Measurements from ENCODE around the gene DDX56.

DNA sequence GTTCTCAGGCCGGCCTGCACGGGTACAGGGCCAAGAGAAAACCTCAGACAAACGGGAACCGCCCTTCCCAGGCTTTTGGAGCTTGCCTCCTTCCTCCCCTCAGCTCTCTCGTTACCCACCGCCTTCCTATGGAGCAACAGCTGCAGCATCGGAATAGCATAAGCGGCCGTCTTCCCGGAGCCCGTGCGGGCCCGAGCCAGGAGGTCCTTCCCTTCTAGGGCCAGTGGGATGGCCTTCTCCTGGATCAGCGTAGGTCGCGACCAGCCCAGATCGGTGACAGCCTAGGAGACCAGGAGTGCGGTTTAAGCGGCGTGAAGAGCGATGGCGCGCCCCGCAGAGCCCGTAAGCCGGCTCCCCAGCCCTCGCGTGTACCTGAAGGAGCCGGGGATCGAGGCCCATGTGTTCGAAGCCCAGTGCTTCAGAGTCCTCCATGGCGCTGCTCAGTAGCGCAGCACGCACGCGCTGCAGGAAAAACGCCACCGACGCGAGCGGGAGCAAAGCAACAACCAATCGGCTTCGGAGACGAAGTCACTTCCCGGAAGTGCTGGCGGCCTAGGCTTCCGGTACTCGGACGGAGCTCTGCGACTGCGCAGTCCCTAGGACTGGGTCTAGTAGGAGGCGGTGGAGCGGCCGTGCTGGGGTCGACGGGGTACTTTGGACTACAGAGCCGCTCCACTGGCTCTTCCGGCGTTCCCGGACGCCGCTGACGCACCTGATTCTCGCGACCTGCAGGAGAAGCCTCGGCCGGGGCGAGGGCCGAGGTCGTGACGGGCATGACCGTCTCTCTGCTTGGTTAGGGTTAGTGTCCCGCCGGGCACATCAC, at the start of gene DDX56:
- TF ChIP-seq, protein P1, sequence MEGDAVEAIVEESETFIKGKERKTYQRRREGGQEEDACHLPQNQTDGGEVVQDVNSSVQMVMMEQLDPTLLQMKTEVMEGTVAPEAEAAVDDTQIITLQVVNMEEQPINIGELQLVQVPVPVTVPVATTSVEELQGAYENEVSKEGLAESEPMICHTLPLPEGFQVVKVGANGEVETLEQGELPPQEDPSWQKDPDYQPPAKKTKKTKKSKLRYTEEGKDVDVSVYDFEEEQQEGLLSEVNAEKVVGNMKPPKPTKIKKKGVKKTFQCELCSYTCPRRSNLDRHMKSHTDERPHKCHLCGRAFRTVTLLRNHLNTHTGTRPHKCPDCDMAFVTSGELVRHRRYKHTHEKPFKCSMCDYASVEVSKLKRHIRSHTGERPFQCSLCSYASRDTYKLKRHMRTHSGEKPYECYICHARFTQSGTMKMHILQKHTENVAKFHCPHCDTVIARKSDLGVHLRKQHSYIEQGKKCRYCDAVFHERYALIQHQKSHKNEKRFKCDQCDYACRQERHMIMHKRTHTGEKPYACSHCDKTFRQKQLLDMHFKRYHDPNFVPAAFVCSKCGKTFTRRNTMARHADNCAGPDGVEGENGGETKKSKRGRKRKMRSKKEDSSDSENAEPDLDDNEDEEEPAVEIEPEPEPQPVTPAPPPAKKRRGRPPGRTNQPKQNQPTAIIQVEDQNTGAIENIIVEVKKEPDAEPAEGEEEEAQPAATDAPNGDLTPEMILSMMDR (conservative IDR thresholded peaks at IDR 0.05; ENCODE audit: low read length) = no peak
- TF ChIP-seq EZH2phosphoT487 (IDR thresholded peaks at IDR 0.05; ENCODE audit: borderline replicate concordance) = no peak
